ENCODE data around the gene SHOX.

DNA sequence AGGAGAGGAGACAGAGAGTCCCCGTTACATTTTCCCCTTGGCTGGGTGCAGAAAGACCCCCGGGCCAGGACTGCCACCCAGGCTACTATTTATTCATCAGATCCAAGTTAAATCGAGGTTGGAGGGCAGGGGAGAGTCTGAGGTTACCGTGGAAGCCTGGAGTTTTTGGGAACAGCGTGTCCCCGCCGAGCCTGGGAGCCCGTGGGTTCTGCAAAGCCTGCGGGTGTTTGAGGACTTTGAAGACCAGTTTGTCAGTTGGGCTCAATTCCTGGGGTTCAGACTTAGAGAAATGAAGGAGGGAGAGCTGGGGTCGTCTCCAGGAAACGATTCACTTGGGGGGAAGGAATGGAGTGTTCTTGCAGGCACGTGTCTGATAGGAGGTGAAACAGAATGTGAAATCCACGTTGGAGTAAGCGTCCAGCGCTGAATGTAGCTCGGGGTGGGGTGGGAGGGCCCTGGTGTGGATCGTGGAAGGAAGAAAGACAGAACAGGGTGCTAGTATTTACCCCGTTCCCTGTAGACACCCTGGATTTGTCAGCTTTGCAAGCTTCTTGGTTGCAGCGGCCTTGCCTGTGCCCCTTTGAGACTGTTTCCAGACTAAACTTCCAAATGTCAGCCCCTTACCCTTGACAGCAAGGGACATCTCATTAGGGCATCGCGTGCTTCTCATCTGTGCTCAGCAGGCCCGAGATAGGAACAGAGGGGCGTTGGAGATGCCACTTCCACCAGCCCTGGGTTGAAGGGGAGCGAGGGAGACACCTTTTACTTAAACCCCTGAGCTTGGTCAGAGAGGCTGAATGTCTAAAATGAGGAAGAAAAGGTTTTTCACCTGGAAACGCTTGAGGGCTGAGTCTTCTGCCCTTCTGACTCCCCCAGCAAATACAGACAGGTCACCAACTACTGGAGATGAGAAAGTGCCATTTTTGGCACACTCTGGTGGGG, 2.7 kb downstream of the SHOX start:
- TF ChIP-seq GATA2 (IDR thresholded peaks at IDR 0.05; ENCODE audit: low read depth, low read length) (no peak), GATA3 (IDR thresholded peaks at IDR 0.05; ENCODE audit: low read depth, low read length) (no peak)
